Heart right ventricle (tissue), 16 donors: Measurements from ENCODE around the gene PIAS4. TPM values are rescaled to one million over a fixed set of nuclear protein-coding genes. Genes with fewer than 3 reads are reported as not detected.
"Not testable (repeated sequence)": the region's sequence is repeated elsewhere in the genome, so short reads cannot be mapped to it uniquely, and the experiment has no call there.

Experiments
- ATAC-seq, 8 donors: fragments of 200-7000 bp; cut with Tn5 transposase; one replicate each; pipeline ENCODE4 v1.9.1; 2020; ENCODE audit warnings: mild to moderate bottlenecking in 8 of 8, moderate library complexity in 8 of 8, moderate number of reproducible peaks in 1 of 8
- DNase-seq, 2 donors: peaks; one replicate each; pipeline ENCODE4 v3.0.0-alpha.2; 2020
- H3K27ac ChIP-seq, 10 donors: fragments of 200-600 bp; sonication (generic) in 2 of 10; one replicate each; pipeline versions ENCODE4 v1.5.0 to v1.8.0; 2020 to 2022; ENCODE audit warnings: mild to moderate bottlenecking in 3 of 10
- H3K27me3 ChIP-seq, 7 donors: fragments of 200-600 bp; one replicate each; pipeline ENCODE4 v1.8.0; 2021 to 2022; ENCODE audit warnings: mild to moderate bottlenecking in 2 of 7
- H3K36me3 ChIP-seq, 9 donors: fragments of 200-600 bp; sonication (generic) in 1 of 9; one replicate each; pipeline versions ENCODE4 v1.5.0 to v1.8.0; 2020 to 2022; ENCODE audit warnings: mild to moderate bottlenecking in 2 of 9
- H3K4me1 ChIP-seq, 9 donors: fragments of 200-600 bp; sonication (generic) in 1 of 9; one replicate each; pipeline versions ENCODE4 v1.5.0 to v1.8.0; 2020 to 2022; ENCODE audit warnings: mild to moderate bottlenecking in 4 of 9
- H3K4me3 ChIP-seq, 10 donors: fragments of 200-600 bp; sonication (generic) in 2 of 10; one replicate each; pipeline versions ENCODE4 v1.5.0 to v1.8.0; 2020 to 2022; ENCODE audit warnings: mild to moderate bottlenecking in 7 of 10, moderate library complexity in 2 of 10
- H3K9me3 ChIP-seq, 11 donors: fragments of 200-600 bp in 10 of 11; sonication (generic) in 2 of 11; one replicate each; pipeline versions ENCODE4 v1.5.0 to v1.8.0; 2013 to 2022; ENCODE audit warnings: mild to moderate bottlenecking in 2 of 11, control low read depth in 1 of 11, moderate library complexity in 1 of 11
- WGBS, 2 donors: extraction: QIAGEN DNeasy Blood & Tissue Kit; methylation state at CpG; one replicate each; pipeline ENCODE4 v1.1.7; 2013; ENCODE audit warnings: inconsistent platforms in 1 of 2; 5-methylcytosine and 5-hydroxymethylcytosine counted together
- intact Hi-C, 10 donors: fragments of 100-400 bp; cut with DNase I; formaldehyde crosslinking; loops; one replicate each; pipeline versions ENCODE4 v1.11.1 to v1.14.2; 2022
- polyA plus RNA-seq, 2 donors: library from polyadenylated mRNA; stranded (reverse); fragments of 200-250 nt; gene quantifications; one replicate each; pipeline ENCODE4 v1.2.3, GENCODE V29; 2013
- total RNA-seq, 10 donors: library from RNA; stranded (reverse); fragmentation: NEBNext Ultra II Directional in 3 of 10; extraction: Animal tissue kit (Norgen Biotek cat#: 25700) in 3 of 10; gene quantifications; one replicate each; pipeline versions ENCODE4 v1.2.1 to v1.2.4, GENCODE V29; 2021 to 2023
- TF ChIP-seq, protein P1 (sequence below), 9 donors: fragments of 200-600 bp; sonication (generic) in 2 of 9; IDR thresholded peaks; one replicate each; pipeline versions ENCODE4 v1.5.0 to v1.8.0; 2021 to 2022; ENCODE audit warnings: antibody characterized with exemption in 9 of 9, mild to moderate bottlenecking in 5 of 9, moderate library complexity in 1 of 9
- donor health status: Arrhythmogenic right ventricular cardiomyopathy.
- donor health status: ischemic (EF 13 %, LVEDD 7.1; RV severe dilation, severe dysfunction).
- donor health status: healthy with polysubstance abuse.
- donor health status: DM: no; HTN: yes; CAD: no.
- donor health status: DM: no; HTN: no; CAD: no.
- donor health status: ischemic (EF 25% LVEDD 6.9; RV normal size, moderate dysfunction).
- donor health status: ischemic (EF 25% LVEDD 5.7; RV mildly dilated, moderate dysfunction).
- donor health status: healthy.
- donor health status: DM: yes; HTN: yes; CAD: no.
- donor health status: Ischemic cardiomyopathy.
- donor health status: ischemic (EF 35%, LVEDD 5.7; RV mildly dilated, moderate dysfunction).
- donor health status: nonischemic (EF 11% LVEDD 7.7; RV severe dilation, severe dysfunction).
- donor health status: DM: yes; HTN: yes; CAD: no.
- donor health status: PGD.
- donor health status: ischemic (EF 29% LVEDD 5.4; RV normal size, mild dysfunction).
- donor health status: nonischemic (EF 23%, LVEDD 6.1; RV moderate dilation, normal function).

Gene PIAS4
- total and polyA plus RNA-seq, 12 donors: 8.5 to 22.8 (median 13.4) TPM

DNA sequence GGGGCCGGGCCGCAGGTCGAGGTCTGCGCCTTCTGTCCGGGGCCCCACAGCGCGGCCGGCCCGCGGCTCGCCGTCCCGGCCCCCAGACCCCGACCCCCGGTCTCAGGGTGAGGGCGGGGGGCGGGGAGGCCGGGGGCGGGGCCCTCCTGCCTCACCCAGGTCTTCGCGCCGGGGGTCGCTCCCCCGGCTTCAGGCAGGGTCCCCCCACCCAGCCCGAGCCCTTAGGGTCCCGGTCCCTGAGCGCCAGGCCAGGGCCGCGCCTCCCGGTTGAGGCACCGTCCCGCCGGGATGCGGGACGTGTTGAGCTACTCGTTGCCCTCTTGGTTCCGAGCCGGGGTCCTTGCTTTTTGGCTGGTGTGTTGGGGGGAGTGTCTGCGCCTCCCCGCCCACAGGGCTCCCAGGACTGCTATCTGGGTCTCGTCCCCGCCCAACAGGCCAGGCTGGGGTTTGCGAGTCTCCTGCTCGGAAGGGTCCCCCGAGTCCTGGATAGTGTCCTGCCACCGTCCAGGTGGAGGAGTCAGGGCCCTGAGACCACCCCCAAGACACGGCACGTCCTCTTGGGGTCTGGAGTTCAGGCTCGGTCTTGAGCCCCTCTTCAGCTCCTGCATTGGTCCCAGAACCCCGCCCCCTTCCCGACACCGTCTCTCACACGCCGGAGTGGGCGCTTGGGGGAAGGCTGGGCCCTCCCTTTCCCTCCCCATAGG lies 452 bp downstream of the PIAS4 start:
- Histone ChIP-seq H3K36me3 (peaks cover 0 to 22% (median 1%) of the 10 kb centered on the region in 9 donors), H3K27ac (peak overlapping the region; percentile 81 to 95 (median 90)), H3K27me3 (no peaks in the 10 kb centered on the region), H3K9me3 (no peaks in the 10 kb centered on the region), H3K4me1 (peaks cover 31 to 55% (median 43%) of the 10 kb centered on the region in 9 donors), H3K4me3 (peak overlapping the region; percentile 76 to 99 (median 90))
- intact Hi-C loops: loop anchor here in 3 of 10 donors (5.0 to 10.0 kb wide), 3 partner anchors 57 to 114 kb away; partner anchors contain the start of genes ZBTB7A (in 2 of the 3) and MAP2K2 (in 1 of the 3)
- peak in 4 of 8 donors; percentile 0 to 14 (median 3) for ATAC-seq
- TF ChIP-seq, protein P1, sequence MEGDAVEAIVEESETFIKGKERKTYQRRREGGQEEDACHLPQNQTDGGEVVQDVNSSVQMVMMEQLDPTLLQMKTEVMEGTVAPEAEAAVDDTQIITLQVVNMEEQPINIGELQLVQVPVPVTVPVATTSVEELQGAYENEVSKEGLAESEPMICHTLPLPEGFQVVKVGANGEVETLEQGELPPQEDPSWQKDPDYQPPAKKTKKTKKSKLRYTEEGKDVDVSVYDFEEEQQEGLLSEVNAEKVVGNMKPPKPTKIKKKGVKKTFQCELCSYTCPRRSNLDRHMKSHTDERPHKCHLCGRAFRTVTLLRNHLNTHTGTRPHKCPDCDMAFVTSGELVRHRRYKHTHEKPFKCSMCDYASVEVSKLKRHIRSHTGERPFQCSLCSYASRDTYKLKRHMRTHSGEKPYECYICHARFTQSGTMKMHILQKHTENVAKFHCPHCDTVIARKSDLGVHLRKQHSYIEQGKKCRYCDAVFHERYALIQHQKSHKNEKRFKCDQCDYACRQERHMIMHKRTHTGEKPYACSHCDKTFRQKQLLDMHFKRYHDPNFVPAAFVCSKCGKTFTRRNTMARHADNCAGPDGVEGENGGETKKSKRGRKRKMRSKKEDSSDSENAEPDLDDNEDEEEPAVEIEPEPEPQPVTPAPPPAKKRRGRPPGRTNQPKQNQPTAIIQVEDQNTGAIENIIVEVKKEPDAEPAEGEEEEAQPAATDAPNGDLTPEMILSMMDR (IDR thresholded peaks at IDR 0.05): no peak
- 0 to 1% methylated on average over 34 to 55 of the region's 55 CpGs for WGBS, 2 donors
- DNase-seq: no peak

DNA sequence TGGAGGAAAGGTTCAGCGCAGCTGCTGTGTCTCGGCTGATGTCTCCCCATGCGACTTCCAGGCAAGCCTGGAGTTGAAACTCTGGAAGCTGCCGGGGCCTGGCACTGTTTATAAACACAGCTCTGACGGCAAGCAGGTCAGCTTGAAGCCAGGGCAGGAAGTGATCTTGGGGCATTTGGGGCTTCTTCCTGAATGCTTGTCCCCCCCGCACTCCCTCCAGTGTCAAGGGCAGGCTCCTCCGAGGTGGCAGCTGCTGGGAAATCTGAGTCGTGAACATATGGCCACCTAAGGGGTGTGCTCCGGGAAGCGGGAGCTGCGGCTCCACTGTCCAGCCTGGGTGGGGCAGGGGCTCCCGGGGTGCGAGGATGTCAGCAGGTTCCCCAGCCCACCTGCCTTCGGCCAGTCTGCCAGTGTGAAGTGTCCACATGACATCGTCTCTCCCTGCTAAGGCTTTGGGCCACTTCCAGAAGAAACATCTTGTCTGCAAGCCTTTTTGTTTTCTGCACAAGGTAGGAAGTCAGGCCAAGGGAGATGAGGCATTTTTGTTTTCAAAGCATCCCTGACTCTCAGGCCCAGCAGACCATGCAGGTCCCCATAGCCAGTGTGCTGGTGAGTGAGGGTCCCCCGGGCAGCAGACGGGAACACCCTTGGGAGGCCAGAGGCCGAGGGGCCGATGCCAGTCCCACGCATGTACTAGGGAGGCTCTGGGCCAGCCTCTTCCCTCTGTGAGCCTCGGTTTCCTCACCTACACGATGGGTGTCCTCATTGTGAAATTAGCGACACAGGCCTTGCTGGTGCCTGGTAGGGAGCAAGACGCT lies 2.7 kb downstream of the PIAS4 start:
- Histone ChIP-seq H3K27ac (peak overlapping the region in 5 of 10 donors; percentile 16 to 68 (median 39)), H3K27me3 (no peaks in the 10 kb centered on the region), H3K4me1 (peaks cover 37 to 76% (median 58%) of the 10 kb centered on the region in 9 donors), H3K36me3 (peaks cover 0 to 44% (median 15%) of the 10 kb centered on the region in 9 donors), H3K9me3 (no peaks in the 10 kb centered on the region), H3K4me3 (peak overlapping the region in 2 of 10 donors; percentile 5 to 8)
- TF ChIP-seq, protein P1 (IDR thresholded peaks at IDR 0.05): no peak
- 42 to 49% methylated on average over 24 of the region's 24 CpGs for WGBS, 2 donors
- intact Hi-C loops: loop anchor here in 4 of 10 donors (5.0 to 10.0 kb wide), 4 partner anchors 47 to 112 kb away; partner anchors contain the start of genes ZBTB7A (in 2 of the 4) and MAP2K2 (in 1 of the 4)
- ATAC-seq: no peak
- no peak for DNase-seq

- TF ChIP-seq, protein P1 (IDR thresholded peaks at IDR 0.05): no peak
- intact Hi-C loops: loop anchor here in 1 of 10 donors (5.0 kb wide), 1 partner anchor 47 kb away; no protein-coding TSS in a partner anchor
- Histone ChIP-seq H3K27ac (peak overlapping the region in 4 of 10 donors; percentile 36 to 68 (median 38)), H3K36me3 (peaks cover 0 to 49% (median 20%) of the 10 kb centered on the region in 9 donors), H3K9me3 (no peaks in the 10 kb centered on the region), H3K27me3 (no peaks in the 10 kb centered on the region), H3K4me1 (peaks cover 37 to 81% (median 64%) of the 10 kb centered on the region in 9 donors), H3K4me3 (no peak overlapping the region)
- DNase-seq (no peak), ATAC-seq (no peak)
- 28 to 48% methylated on average over 14 of the region's 14 CpGs for WGBS, 2 donors
These were observed 3.2 kb downstream of the PIAS4 start for GRCh38 chr19:4010808-4011110.

DNA sequence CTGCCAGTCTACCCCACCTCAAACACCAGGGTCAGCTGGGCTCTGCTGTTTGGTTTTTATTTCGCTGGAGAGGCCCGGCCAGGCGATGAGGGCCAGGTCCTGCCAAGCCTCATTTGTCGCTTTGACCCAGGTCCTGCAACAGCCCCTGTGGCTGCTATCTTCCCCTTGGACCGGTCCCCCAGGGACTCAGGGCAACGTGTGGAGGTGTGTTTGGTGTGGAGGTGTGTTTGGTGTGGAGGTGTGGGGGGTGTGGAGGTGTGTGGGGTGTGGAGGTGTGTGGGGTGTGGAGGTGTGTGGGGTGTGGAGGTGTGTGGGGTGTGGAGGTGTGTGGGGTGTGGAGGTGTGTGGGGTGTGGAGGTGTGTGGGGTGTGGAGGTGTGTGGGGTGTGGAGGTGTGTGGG lies 3.9 kb downstream of the PIAS4 start:
- Histone ChIP-seq H3K4me1 (peaks cover 41 to 86% (median 68%) of the 10 kb centered on the region in 9 donors), H3K36me3 (peaks cover 0 to 56% (median 22%) of the 10 kb centered on the region in 9 donors), H3K27ac (peak overlapping the region in 2 of 10 donors; percentile 36 to 38)
- H3K4me3 ChIP-seq, H3K27me3 ChIP-seq, ATAC-seq, DNase-seq, H3K9me3 ChIP-seq: not testable (repeated sequence)
- intact Hi-C loops: loop anchor here in 1 of 10 donors (5.0 kb wide), 1 partner anchor 46 kb away; no protein-coding TSS in a partner anchor
- 47 to 64% methylated on average over 6 of the region's 6 CpGs for WGBS, 2 donors
